Measurements from ENCODE around the gene DAB2IP. TPM values are rescaled to one million over a fixed set of nuclear protein-coding genes. Genes with fewer than 3 reads are reported as not detected.
A peak's percentile ranks its signal among the peaks of the same experiment; 100 is the strongest.
"Not testable (repeated sequence)": the region's sequence is repeated elsewhere in the genome, so short reads cannot be mapped to it uniquely, and the experiment has no call there.

DAB2IP gene
- total RNA-seq, 2 donors from 2014 or later = 38.0 to 47.0 TPM

DNA sequence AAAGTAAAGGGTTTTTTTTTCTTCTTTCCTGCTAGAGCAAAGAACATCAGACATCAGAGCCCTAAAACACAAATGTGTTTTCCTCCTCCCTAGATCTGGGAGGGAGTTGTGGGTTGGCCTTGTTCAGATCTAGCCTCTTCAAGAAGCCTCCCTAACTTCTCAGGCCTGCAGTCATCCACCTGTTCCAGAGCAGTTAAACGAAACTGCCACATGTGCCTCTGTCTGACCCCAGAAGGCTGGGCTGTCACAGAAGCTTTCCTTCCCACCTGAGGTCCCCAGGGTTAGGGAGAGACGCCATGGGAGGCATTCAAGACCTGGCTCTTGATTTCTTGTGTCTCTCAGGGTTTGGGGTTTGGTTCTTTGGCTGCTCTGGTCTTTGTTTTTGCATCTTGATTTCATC is 87.0 kb downstream of the DAB2IP start:
- TF ChIP-seq, protein P1, sequence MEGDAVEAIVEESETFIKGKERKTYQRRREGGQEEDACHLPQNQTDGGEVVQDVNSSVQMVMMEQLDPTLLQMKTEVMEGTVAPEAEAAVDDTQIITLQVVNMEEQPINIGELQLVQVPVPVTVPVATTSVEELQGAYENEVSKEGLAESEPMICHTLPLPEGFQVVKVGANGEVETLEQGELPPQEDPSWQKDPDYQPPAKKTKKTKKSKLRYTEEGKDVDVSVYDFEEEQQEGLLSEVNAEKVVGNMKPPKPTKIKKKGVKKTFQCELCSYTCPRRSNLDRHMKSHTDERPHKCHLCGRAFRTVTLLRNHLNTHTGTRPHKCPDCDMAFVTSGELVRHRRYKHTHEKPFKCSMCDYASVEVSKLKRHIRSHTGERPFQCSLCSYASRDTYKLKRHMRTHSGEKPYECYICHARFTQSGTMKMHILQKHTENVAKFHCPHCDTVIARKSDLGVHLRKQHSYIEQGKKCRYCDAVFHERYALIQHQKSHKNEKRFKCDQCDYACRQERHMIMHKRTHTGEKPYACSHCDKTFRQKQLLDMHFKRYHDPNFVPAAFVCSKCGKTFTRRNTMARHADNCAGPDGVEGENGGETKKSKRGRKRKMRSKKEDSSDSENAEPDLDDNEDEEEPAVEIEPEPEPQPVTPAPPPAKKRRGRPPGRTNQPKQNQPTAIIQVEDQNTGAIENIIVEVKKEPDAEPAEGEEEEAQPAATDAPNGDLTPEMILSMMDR (IDR thresholded peaks at IDR 0.05) = no peak
- Histone ChIP-seq H3K9me3 (no peaks in the 10 kb centered on the region), H3K36me3 (no peaks in the 10 kb centered on the region), H3K27me3 (no peaks in the 10 kb centered on the region), H3K4me1 (peaks cover 0 to 93% of the 10 kb centered on the region in 2 donors), H3K27ac (peak overlapping the region; percentile 79 to 96), H3K4me3 (no peak overlapping the region)
- no peak for DNase-seq (ENCODE audit: low spot score)

DNA sequence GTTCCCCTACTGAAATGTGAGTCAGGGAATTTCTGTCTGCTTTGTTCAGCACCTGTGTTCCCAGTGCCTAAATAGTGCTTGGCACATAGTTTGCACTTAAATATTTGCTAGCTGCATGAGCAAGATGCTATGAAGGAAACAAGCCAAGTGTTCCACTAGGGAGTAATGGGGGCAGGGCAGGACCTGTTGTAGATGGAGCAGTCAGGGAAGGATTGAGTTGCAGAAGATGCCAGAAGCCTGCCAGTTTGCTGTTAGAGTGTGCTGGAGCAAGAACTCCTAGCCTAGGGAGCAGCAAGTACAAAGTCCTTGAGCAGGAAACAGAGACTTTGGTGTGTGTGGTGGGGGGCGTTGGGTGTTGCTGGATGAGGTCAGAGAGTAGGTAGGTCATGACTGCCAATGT is 87.5 kb downstream of the DAB2IP start:
- H3K27ac ChIP-seq = peak overlapping the region; percentile 89 to 96
- no peak overlapping the region for H3K4me3 ChIP-seq
- H3K36me3 ChIP-seq = no peaks in the 10 kb centered on the region
- no peaks in the 10 kb centered on the region for H3K9me3 ChIP-seq
- no peaks in the 10 kb centered on the region for H3K27me3 ChIP-seq
- TF ChIP-seq, protein P1 (IDR thresholded peaks at IDR 0.05) = no peak
- H3K4me1 ChIP-seq = peaks cover 0 to 95% of the 10 kb centered on the region in 2 donors
- DNase-seq (ENCODE audit: low spot score) = no peak

DNA sequence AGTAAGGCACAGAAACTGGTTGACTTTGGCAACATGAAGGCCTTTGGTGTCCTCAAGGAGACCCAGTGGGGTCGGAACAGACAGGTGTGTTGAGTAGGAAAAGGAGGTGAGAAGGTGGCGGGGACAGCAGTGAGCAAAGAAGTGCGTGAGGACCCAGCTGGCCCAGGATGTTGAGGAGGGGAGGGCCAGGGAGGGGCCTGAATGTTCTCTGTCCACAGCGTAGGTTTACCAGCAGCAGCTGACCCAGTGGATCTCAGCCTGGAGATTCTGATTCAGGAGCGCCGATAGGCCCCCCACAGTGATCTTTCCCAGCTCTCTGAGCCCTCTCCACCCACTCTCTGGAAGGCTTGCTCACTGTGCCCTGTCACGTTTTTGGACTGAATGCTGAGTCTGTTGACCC is 88.5 kb downstream of the DAB2IP start:
- Histone ChIP-seq H3K27me3 (no peaks in the 10 kb centered on the region), H3K36me3 (no peaks in the 10 kb centered on the region), H3K4me3 (no peak overlapping the region), H3K27ac (peak overlapping the region; percentile 89 to 96), H3K9me3 (no peaks in the 10 kb centered on the region), H3K4me1 (peaks cover 0 to 98% of the 10 kb centered on the region in 2 donors)
- no peak for DNase-seq (ENCODE audit: low spot score)
- TF ChIP-seq, protein P1 (IDR thresholded peaks at IDR 0.05) = no peak

DNA sequence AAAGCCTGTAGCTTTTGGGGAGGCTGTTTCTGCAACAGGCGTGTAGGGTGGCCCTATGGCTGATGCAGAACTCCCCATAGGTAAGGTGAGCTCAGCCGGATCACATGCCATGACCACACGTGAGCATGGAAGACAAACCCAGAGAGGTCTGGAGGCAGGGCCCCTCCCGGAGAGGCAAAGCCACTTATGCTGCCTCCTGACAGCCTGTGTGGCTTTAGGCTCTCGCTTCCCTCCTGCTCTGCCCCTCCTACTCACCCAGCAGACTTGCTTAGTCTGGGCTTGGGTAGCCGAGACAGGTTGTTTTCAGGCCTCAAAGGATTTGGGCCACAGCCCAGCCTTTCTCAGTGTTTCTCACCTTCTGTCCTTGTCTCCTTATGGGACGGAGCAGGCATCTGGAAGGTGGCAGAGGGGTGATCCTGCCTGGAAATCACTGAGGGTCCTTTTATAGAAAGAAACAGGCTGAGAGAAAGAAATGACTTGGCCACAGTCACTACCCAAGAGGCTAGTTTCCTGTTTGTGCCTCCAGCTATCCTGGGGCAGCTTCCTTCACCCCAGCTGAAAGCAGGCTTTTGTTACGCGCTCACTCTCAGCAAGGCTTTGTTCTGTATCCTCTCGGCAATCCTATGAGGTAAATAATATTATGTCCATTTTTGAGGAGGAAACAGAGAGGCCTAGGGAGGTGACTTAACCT is 89.9 kb downstream of the DAB2IP start:
- Histone ChIP-seq H3K4me3 (no peak overlapping the region), H3K36me3 (no peaks in the 10 kb centered on the region), H3K27ac (peak overlapping the region; percentile 89 to 96), H3K27me3 (no peaks in the 10 kb centered on the region), H3K4me1 (peaks cover 0 to 98% of the 10 kb centered on the region in 2 donors), H3K9me3 (no peaks in the 10 kb centered on the region)
- TF ChIP-seq, protein P1 (IDR thresholded peaks at IDR 0.05) = no peak
- DNase-seq (ENCODE audit: low spot score) = no peak

DNA sequence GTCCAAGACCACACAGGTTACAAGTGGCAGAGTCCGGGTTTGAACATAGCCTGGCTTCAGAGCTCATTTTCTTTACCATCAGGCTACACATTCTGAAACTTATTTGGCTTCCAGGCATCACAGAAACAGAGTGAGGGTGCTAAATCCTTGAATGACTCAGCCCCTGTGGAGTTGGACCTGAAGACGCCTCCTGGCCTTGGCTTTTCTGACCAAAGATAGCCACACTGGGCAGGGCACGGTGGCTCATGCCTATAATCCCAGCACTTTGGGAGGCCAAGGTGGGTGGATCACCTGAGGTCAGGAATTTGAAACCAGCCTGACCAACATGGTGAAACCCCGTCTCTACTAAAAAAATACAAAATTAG is 90.5 kb downstream of the DAB2IP start:
- peaks cover 0 to 98% of the 10 kb centered on the region in 2 donors for H3K4me1 ChIP-seq

DNA sequence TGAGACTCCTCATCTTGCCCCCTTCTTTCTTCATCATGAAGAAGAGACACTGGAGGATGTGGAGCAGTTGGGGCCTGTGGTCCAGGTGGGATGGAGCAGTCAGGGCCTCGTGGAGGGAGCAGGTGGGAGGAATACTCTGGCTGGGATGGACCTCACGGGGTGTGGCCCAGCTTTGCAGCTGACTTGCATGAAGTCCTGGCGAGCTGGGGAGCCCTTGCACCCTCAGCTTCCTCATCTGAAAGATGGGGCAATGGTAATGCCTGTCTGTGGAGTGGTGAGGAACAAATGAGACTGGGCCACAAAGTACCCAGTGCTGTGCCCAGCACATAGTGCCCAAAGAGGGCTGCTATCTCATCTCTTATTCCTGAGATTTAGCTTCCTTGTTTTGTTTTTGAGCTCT is 91.5 kb downstream of the DAB2IP start:
- Histone ChIP-seq H3K4me1 (peaks cover 0 to 98% of the 10 kb centered on the region in 2 donors), H3K36me3 (no peaks in the 10 kb centered on the region), H3K27ac (peak overlapping the region; percentile 89 to 96), H3K9me3 (no peaks in the 10 kb centered on the region), H3K4me3 (peak overlapping the region in 1 of 2 donors; percentile 53), H3K27me3 (no peaks in the 10 kb centered on the region)
- TF ChIP-seq, protein P1 (IDR thresholded peaks at IDR 0.05) = no peak
- DNase-seq (ENCODE audit: low spot score) = no peak

More for the DNA sequence above, 90.5 kb downstream of the DAB2IP start:
- H3K4me3 ChIP-seq; H3K9me3 ChIP-seq; H3K27me3 ChIP-seq; H3K36me3 ChIP-seq; DNase-seq (ENCODE audit: low spot score): not testable (repeated sequence)
- peak overlapping the region; percentile 89 to 96 for H3K27ac ChIP-seq

All from right atrium auricular region (tissue), 2 donors.